ENCODE measurements around the gene SLC6A19.

Gene SLC6A19

DNA sequence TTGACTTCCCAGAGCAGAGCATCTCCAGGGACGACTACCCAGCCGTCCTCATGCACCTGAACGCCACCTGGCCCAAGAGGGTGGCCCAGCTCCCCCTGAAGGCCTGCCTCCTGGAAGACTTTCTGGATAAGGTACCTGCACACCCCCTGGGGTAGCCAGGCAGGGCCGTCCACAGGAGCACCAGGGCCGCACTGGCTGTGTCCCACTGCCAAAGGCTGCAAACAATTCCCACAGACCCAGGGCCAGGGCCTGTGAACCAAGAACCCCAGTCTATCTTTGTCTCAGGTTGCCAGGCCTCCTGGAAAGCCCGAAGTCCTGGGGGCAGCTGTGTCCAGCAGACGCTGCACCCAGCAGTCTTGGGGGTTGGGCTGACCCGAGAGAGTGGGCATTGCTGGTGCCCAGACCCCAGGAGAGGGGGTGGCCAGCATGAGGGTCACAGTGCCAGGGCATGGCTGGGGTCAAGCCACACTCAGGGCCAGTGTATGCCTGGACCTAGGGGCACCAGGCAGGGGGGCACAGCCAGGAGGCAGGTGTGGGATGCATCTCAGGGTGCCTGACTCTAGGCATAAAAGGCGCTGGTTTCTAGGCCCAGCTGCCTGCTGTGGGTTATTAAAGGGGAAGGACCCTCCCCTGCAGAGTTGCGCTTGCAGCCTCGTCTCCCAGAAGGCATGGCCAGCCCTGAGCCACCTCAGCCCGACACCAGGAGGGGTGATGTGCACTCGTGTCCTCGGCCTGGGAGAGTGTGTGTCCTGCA is 41.5 kb downstream of the SLC6A19 start:
- Histone ChIP-seq H2AFZ (ENCODE audit: low read depth) (no peak overlapping the region), H3K4me2 (no peak overlapping the region), H4K20me1 (ENCODE audit: insufficient read depth) (no peaks in the 10 kb centered on the region), H3K79me2 (ENCODE audit: insufficient read depth, low read depth) (no peaks in the 10 kb centered on the region), H3K9ac (no peak overlapping the region), H3K36me3 (ENCODE audit: insufficient read depth) (no peaks in the 10 kb centered on the region), H3K4me3 (IDR thresholded peaks at IDR 0.05; ENCODE audit: insufficient read depth, low read depth, low read length) (no peak overlapping the region), H3K4me1 (ENCODE audit: low read depth, poor library complexity, severe bottlenecking) (peaks cover 4% of the 10 kb centered on the region), H3K27ac (no peak overlapping the region), H3K27me3 (ENCODE audit: insufficient read depth, low read depth) (peaks cover 9% of the 10 kb centered on the region; the same call in 1 of the 2 replicates)
- TF ChIP-seq, protein P1, sequence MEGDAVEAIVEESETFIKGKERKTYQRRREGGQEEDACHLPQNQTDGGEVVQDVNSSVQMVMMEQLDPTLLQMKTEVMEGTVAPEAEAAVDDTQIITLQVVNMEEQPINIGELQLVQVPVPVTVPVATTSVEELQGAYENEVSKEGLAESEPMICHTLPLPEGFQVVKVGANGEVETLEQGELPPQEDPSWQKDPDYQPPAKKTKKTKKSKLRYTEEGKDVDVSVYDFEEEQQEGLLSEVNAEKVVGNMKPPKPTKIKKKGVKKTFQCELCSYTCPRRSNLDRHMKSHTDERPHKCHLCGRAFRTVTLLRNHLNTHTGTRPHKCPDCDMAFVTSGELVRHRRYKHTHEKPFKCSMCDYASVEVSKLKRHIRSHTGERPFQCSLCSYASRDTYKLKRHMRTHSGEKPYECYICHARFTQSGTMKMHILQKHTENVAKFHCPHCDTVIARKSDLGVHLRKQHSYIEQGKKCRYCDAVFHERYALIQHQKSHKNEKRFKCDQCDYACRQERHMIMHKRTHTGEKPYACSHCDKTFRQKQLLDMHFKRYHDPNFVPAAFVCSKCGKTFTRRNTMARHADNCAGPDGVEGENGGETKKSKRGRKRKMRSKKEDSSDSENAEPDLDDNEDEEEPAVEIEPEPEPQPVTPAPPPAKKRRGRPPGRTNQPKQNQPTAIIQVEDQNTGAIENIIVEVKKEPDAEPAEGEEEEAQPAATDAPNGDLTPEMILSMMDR (conservative IDR thresholded peaks at IDR 0.05; ENCODE audit: low read depth, low read length) = no peak

DNA sequence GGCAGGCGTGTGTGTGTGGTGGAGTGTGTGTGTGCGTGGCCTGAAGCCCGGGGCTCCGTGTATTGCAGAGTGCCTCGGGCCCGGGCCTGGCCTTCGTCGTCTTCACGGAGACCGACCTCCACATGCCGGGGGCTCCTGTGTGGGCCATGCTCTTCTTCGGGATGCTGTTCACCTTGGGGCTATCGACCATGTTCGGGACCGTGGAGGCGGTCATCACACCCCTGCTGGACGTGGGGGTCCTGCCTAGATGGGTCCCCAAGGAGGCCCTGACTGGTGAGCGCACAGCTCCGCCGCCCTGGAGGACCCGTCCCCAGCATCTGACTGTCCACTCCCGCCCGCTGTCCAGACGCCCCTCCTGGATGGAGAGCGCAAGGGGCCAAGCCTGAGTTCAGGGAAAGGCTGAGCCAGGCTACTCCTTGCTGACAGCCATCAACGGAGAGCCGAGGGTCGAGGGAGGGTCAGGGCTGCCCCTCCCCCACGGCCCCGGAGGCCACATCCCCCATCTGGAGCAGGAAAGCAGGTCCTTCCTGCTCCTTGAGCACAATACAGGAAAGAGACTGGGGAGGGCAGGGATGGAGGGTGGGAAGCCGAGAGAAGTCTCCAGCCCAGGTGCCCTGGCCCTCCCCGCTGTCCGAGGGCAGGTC is 42.2 kb downstream of the SLC6A19 start:
- Histone ChIP-seq H3K36me3 (ENCODE audit: insufficient read depth) (no peaks in the 10 kb centered on the region), H3K4me3 (IDR thresholded peaks at IDR 0.05; ENCODE audit: insufficient read depth, low read depth, low read length) (no peak overlapping the region), H2AFZ (ENCODE audit: low read depth) (no peak overlapping the region), H3K79me2 (ENCODE audit: insufficient read depth, low read depth) (no peaks in the 10 kb centered on the region), H3K27me3 (ENCODE audit: insufficient read depth, low read depth) (peaks cover 9% of the 10 kb centered on the region; the same call in 1 of the 2 replicates), H3K4me1 (ENCODE audit: low read depth, poor library complexity, severe bottlenecking) (peaks cover 4% of the 10 kb centered on the region), H3K4me2 (no peak overlapping the region), H3K27ac (no peak overlapping the region), H3K9ac (no peak overlapping the region), H4K20me1 (ENCODE audit: insufficient read depth) (no peaks in the 10 kb centered on the region)
- TF ChIP-seq, protein P1 (conservative IDR thresholded peaks at IDR 0.05; ENCODE audit: low read depth, low read length) = no peak

- Histone ChIP-seq H4K20me1 (ENCODE audit: insufficient read depth) (no peaks in the 10 kb centered on the region), H3K9ac (no peak overlapping the region), H3K27ac (no peak overlapping the region), H3K79me2 (ENCODE audit: insufficient read depth, low read depth) (no peaks in the 10 kb centered on the region), H3K4me3 (IDR thresholded peaks at IDR 0.05; ENCODE audit: insufficient read depth, low read depth, low read length) (no peak overlapping the region), H2AFZ (ENCODE audit: low read depth) (no peak overlapping the region), H3K27me3 (ENCODE audit: insufficient read depth, low read depth) (peaks cover 9% of the 10 kb centered on the region; the same call in 1 of the 2 replicates), H3K4me2 (no peak overlapping the region), H3K4me1 (ENCODE audit: low read depth, poor library complexity, severe bottlenecking) (peaks cover 4% of the 10 kb centered on the region), H3K36me3 (ENCODE audit: insufficient read depth) (no peaks in the 10 kb centered on the region)
- TF ChIP-seq, protein P1 (conservative IDR thresholded peaks at IDR 0.05; ENCODE audit: low read depth, low read length) = no peak
Measured at GRCh38 chr5:1244255-1244654, 42.9 kb downstream of the SLC6A19 start.

GRCh38 chr5:1244976-1245375 is 43.6 kb downstream of the SLC6A19 start:
- TF ChIP-seq, protein P1 (conservative IDR thresholded peaks at IDR 0.05; ENCODE audit: low read depth, low read length) = no peak

More at GRCh38 chr5:1244976-1245375, 43.6 kb downstream of the SLC6A19 start:
- no peak overlapping the region for H3K4me3 ChIP-seq (IDR thresholded peaks at IDR 0.05; ENCODE audit: insufficient read depth, low read depth, low read length)
- no peak overlapping the region for H2AFZ ChIP-seq (ENCODE audit: low read depth)
- H3K4me2 ChIP-seq = no peak overlapping the region
- no peak overlapping the region for H3K27ac ChIP-seq
- H3K36me3 ChIP-seq (ENCODE audit: insufficient read depth) = no peaks in the 10 kb centered on the region
- H4K20me1 ChIP-seq (ENCODE audit: insufficient read depth) = no peaks in the 10 kb centered on the region
- H3K9ac ChIP-seq = no peak overlapping the region
- H3K79me2 ChIP-seq (ENCODE audit: insufficient read depth, low read depth) = no peaks in the 10 kb centered on the region
- peaks cover 4% of the 10 kb centered on the region for H3K4me1 ChIP-seq (ENCODE audit: low read depth, poor library complexity, severe bottlenecking)
- H3K27me3 ChIP-seq (ENCODE audit: insufficient read depth, low read depth) = peaks cover 9% of the 10 kb centered on the region; the same call in 1 of the 2 replicates

All from KMS-11 (cell line).